NT2/D1 (cell line): ENCODE data around the gene RABGAP1.

Experiments used
- DNase-seq: peaks from one replicate; pipeline ENCODE4 v3.0.0-alpha.2; 2011; ENCODE audit warnings: low read depth, low spot score
- H3K27me3 ChIP-seq: 2 replicates; pipeline ENCODE4 v1.6.0; 2011; ENCODE audit warnings: mild to moderate bottlenecking; ENCODE audit not compliant: insufficient read length, insufficient read depth
- H3K36me3 ChIP-seq: 2 replicates; pipeline ENCODE4 v1.6.1; 2011; ENCODE audit warnings: mild to moderate bottlenecking, low read length, mixed read lengths; ENCODE audit not compliant: insufficient read depth, insufficient read length
- H3K4me1 ChIP-seq: 2 replicates; pipeline ENCODE4 v1.5.1; 2011; ENCODE audit not compliant: insufficient read depth, insufficient read length
- H3K4me3 ChIP-seq: 2 replicates; pipeline ENCODE4 v1.5.1; 2011; ENCODE audit warnings: low read depth; ENCODE audit not compliant: insufficient read length
- H3K9ac ChIP-seq: 2 replicates; pipeline ENCODE4 v1.6.0; 2011; ENCODE audit warnings: low read depth; ENCODE audit not compliant: insufficient read length
- H3K9me3 ChIP-seq: 2 replicates; pipeline ENCODE4 v1.5.1; 2011; ENCODE audit warnings: mild to moderate bottlenecking, low read length; ENCODE audit not compliant: insufficient read depth
- SUZ12 ChIP-seq: IDR thresholded peaks from 2 replicates; pipeline ENCODE4 v1.6.1; 2011; ENCODE audit not compliant: insufficient read length, insufficient read depth; ENCODE audit errors: extremely low read depth
- YY1 ChIP-seq: IDR thresholded peaks from 2 replicates; pipeline ENCODE4 v1.6.1; 2011; ENCODE audit not compliant: insufficient read length, insufficient read depth
- ZNF274 ChIP-seq: IDR thresholded peaks from 2 replicates; pipeline ENCODE4 v1.6.1; 2011; ENCODE audit warnings: mild to moderate bottlenecking, low read depth, low read length

Gene RABGAP1

GRCh38 chr9:123011878-123012528, 71.2 kb downstream of the RABGAP1 start:
- Histone ChIP-seq H3K9ac (no peak overlapping the region), H3K36me3 (peaks cover 69% of the 10 kb centered on the region), H3K4me3 (no peak overlapping the region), H3K9me3 (no peaks in the 10 kb centered on the region; the same call in 1 of the 2 replicates), H3K4me1 (no peaks in the 10 kb centered on the region), H3K27me3 (no peaks in the 10 kb centered on the region)
- DNase-seq = no peak
- TF ChIP-seq SUZ12 = no peak
- TF ChIP-seq YY1 = no peak
- TF ChIP-seq ZNF274 = no peak

GRCh38 chr9:123016631-123017030, 75.8 kb downstream of the RABGAP1 start:
- no peaks in the 10 kb centered on the region for H3K4me1 ChIP-seq
- no peaks in the 10 kb centered on the region; the same call in 1 of the 2 replicates for H3K9me3 ChIP-seq
- no peaks in the 10 kb centered on the region for H3K27me3 ChIP-seq
- H3K9ac ChIP-seq = no peak overlapping the region
- no peak for DNase-seq
- peaks cover 75% of the 10 kb centered on the region for H3K36me3 ChIP-seq
- TF ChIP-seq ZNF274 (no peak), YY1 (no peak), SUZ12 (no peak)
- H3K4me3 ChIP-seq = no peak overlapping the region

- no peak for TF ChIP-seq SUZ12
- TF ChIP-seq ZNF274 = no peak
- no peak for TF ChIP-seq YY1
- Histone ChIP-seq H3K4me3 (no peak overlapping the region), H3K36me3 (peaks cover 52% of the 10 kb centered on the region), H3K9ac (no peak overlapping the region), H3K9me3 (no peaks in the 10 kb centered on the region), H3K4me1 (no peaks in the 10 kb centered on the region), H3K27me3 (no peaks in the 10 kb centered on the region)
- no peak for DNase-seq
These were observed 80.0 kb downstream of the RABGAP1 start for GRCh38 chr9:123020796-123021195.

- Histone ChIP-seq H3K4me1 (no peaks in the 10 kb centered on the region), H3K9ac (no peak overlapping the region), H3K4me3 (no peak overlapping the region), H3K27me3 (no peaks in the 10 kb centered on the region), H3K9me3 (no peaks in the 10 kb centered on the region), H3K36me3 (peaks cover 14% of the 10 kb centered on the region)
- no peak for DNase-seq
- TF ChIP-seq SUZ12 (no peak), YY1 (no peak), ZNF274 (no peak)
These were observed 85.6 kb downstream of the RABGAP1 start for GRCh38 chr9:123026425-123026824.

- H3K4me3 ChIP-seq = no peak overlapping the region
- H3K9ac ChIP-seq = no peak overlapping the region
- peaks cover 6% of the 10 kb centered on the region for H3K36me3 ChIP-seq
These were observed 86.7 kb downstream of the RABGAP1 start for GRCh38 chr9:123027517-123027916.

GRCh38 chr9:123028136-123028535, 87.3 kb downstream of the RABGAP1 start:
- no peaks in the 10 kb centered on the region for H3K27me3 ChIP-seq
- TF ChIP-seq SUZ12 (no peak), YY1 (no peak), ZNF274 (no peak)
- no peak overlapping the region for H3K9ac ChIP-seq
- H3K36me3 ChIP-seq = peaks cover 4% of the 10 kb centered on the region
- no peaks in the 10 kb centered on the region for H3K9me3 ChIP-seq
- no peak for DNase-seq
- H3K4me1 ChIP-seq = no peaks in the 10 kb centered on the region
- H3K4me3 ChIP-seq = no peak overlapping the region

More at GRCh38 chr9:123027517-123027916, 86.7 kb downstream of the RABGAP1 start:
- Histone ChIP-seq H3K27me3 (no peaks in the 10 kb centered on the region), H3K4me1 (no peaks in the 10 kb centered on the region), H3K9me3 (no peaks in the 10 kb centered on the region)
- TF ChIP-seq SUZ12 (no peak), ZNF274 (no peak), YY1 (no peak)
- no peak for DNase-seq

- Histone ChIP-seq H3K4me1 (no peaks in the 10 kb centered on the region), H3K9me3 (no peaks in the 10 kb centered on the region), H3K27me3 (no peaks in the 10 kb centered on the region), H3K4me3 (no peak overlapping the region), H3K9ac (no peak overlapping the region), H3K36me3 (peaks cover 2% of the 10 kb centered on the region)
- TF ChIP-seq ZNF274 (no peak), SUZ12 (no peak), YY1 (no peak)
- DNase-seq = no peak
These were observed 88.2 kb downstream of the RABGAP1 start for GRCh38 chr9:123028973-123029372.
